H9 (cell line): ENCODE data around the gene PCARE. TPM values are rescaled to one million over a fixed set of nuclear protein-coding genes. Genes with fewer than 3 reads are reported as not detected.

Experiments
- DNase-seq: peaks from one replicate; pipeline ENCODE4 v3.0.0-alpha.2; 2017
- H2AFZ ChIP-seq: one replicate; pipeline ENCODE4 v1.6.1; 2013; ENCODE audit warnings: mild to moderate bottlenecking, low read length, control low read depth, moderate library complexity
- H2AK5ac ChIP-seq: 2 replicates; pipeline ENCODE4 v1.6.1; 2013; ENCODE audit warnings: low read length, control low read depth, mixed read lengths; ENCODE audit not compliant: insufficient read length
- H2BK120ac ChIP-seq: one replicate; pipeline ENCODE4 v1.6.1; 2013; ENCODE audit warnings: low read depth, mild to moderate bottlenecking, low read length, control low read depth, inconsistent platforms; ENCODE audit not compliant: poor library complexity, severe bottlenecking
- H2BK12ac ChIP-seq: 2 replicates; pipeline ENCODE4 v1.6.1; 2013; ENCODE audit warnings: low read length, control low read depth, mixed read lengths, low read depth; ENCODE audit not compliant: insufficient read length
- H2BK15ac ChIP-seq: 2 replicates; pipeline ENCODE4 v1.6.1; 2013; ENCODE audit warnings: low read depth, low read length, control low read depth
- H2BK20ac ChIP-seq: one replicate; pipeline ENCODE4 v1.6.1; 2013; ENCODE audit warnings: low read depth, mild to moderate bottlenecking, low read length, control low read depth, inconsistent platforms; ENCODE audit not compliant: poor library complexity, severe bottlenecking
- H2BK5ac ChIP-seq: 2 replicates; pipeline ENCODE4 v1.6.1; 2013; ENCODE audit warnings: low read length, control low read depth, mixed read lengths; ENCODE audit not compliant: insufficient read length
- H3K14ac ChIP-seq: 2 replicates; pipeline ENCODE4 v1.6.1; 2013; ENCODE audit warnings: low read length, control low read depth; ENCODE audit not compliant: insufficient read depth
- H3K18ac ChIP-seq: 2 replicates; pipeline ENCODE4 v1.6.1; 2013; ENCODE audit warnings: low read depth, mild to moderate bottlenecking, mixed read lengths, low read length, control low read depth; ENCODE audit not compliant: insufficient read length
- H3K23ac ChIP-seq: 2 replicates; pipeline ENCODE4 v1.6.1; 2013; ENCODE audit warnings: low read length, control low read depth, mixed read lengths, low read depth; ENCODE audit not compliant: insufficient read length
- H3K23me2 ChIP-seq: 2 replicates; pipeline ENCODE4 v1.6.1; 2013; ENCODE audit warnings: low read depth, mild to moderate bottlenecking, mixed read lengths, low read length, control low read depth; ENCODE audit not compliant: insufficient read length, poor library complexity, severe bottlenecking
- H3K27ac ChIP-seq: 2 replicates; pipeline ENCODE4 v1.5.1; 2013; ENCODE audit warnings: low read length, control low read depth, mixed read lengths, low read depth; ENCODE audit not compliant: insufficient read length
- H3K27me3 ChIP-seq: 2 replicates; pipeline ENCODE4 v1.6.1; 2013; ENCODE audit warnings: low read length, control low read depth, inconsistent platforms; ENCODE audit not compliant: insufficient read depth
- H3K4ac ChIP-seq: 2 replicates; pipeline ENCODE4 v1.6.1; 2013; ENCODE audit warnings: low read depth, mild to moderate bottlenecking, control low read depth, inconsistent platforms, low read length, moderate library complexity
- H3K4me1 ChIP-seq: 2 replicates; pipeline ENCODE4 v1.6.1; 2013; ENCODE audit warnings: low read length, control low read depth, inconsistent platforms; ENCODE audit not compliant: insufficient read depth
- H3K4me2 ChIP-seq: 2 replicates; pipeline ENCODE4 v1.6.1; 2013; ENCODE audit warnings: low read length, control low read depth, mixed read lengths; ENCODE audit not compliant: insufficient read length, insufficient read depth
- H3K56ac ChIP-seq: 2 replicates; pipeline ENCODE4 v1.6.1; 2013; ENCODE audit warnings: low read depth, mild to moderate bottlenecking, mixed read lengths, low read length, control low read depth; ENCODE audit not compliant: insufficient read length
- H3K79me1 ChIP-seq: 2 replicates; pipeline ENCODE4 v1.6.1; 2013; ENCODE audit warnings: low read depth, mild to moderate bottlenecking, moderate library complexity, low read length, control low read depth, inconsistent platforms; ENCODE audit not compliant: insufficient read depth, poor library complexity, severe bottlenecking
- H3K79me2 ChIP-seq: 2 replicates; pipeline ENCODE4 v1.6.1; 2013; ENCODE audit warnings: low read length, control low read depth, inconsistent platforms; ENCODE audit not compliant: insufficient read depth
- H3K9ac ChIP-seq: 2 replicates; pipeline ENCODE4 v1.6.1; 2013; ENCODE audit warnings: low read length, control low read depth, mixed read lengths; ENCODE audit not compliant: insufficient read length; ENCODE audit errors: extremely low read depth
- H3K9me3 ChIP-seq: one replicate; pipeline ENCODE4 v1.6.1; 2013; ENCODE audit warnings: low read depth, low read length, inconsistent platforms; ENCODE audit not compliant: control insufficient read depth
- H3T11ph ChIP-seq: one replicate; pipeline ENCODE4 v1.6.1; 2013; ENCODE audit warnings: mild to moderate bottlenecking, low read length, control low read depth, inconsistent platforms
- H4K20me1 ChIP-seq: one replicate; pipeline ENCODE4 v1.6.1; 2013; ENCODE audit not compliant: control insufficient read depth, insufficient read length, insufficient read depth
- H4K5ac ChIP-seq: 2 replicates; pipeline ENCODE4 v1.6.1; 2013; ENCODE audit warnings: low read depth, mild to moderate bottlenecking, mixed read lengths, low read length, control low read depth; ENCODE audit not compliant: insufficient read length
- H4K8ac ChIP-seq: replicated peaks from 2 replicates; pipeline ENCODE4 v1.6.1; 2013; ENCODE audit warnings: low read length, control low read depth, mixed read lengths, low read depth; ENCODE audit not compliant: insufficient read length
- H4K91ac ChIP-seq: 2 replicates; pipeline ENCODE4 v1.6.1; 2013; ENCODE audit warnings: low read depth, mild to moderate bottlenecking, moderate library complexity, mixed read lengths, low read length, control low read depth; ENCODE audit not compliant: insufficient read length
- H3K27ac Mint-ChIP-seq, 3 experiments: 2 replicates in 2 of 3; 3 replicates in 1 of 3; pipeline ENCODE4 v1.8.0; 2020 to 2021; ENCODE audit warnings: mixed read lengths in 3 of 3, mild to moderate bottlenecking in 1 of 3, moderate library complexity in 1 of 3
- H3K27me3 Mint-ChIP-seq: 2 replicates; pipeline ENCODE4 v1.8.0; 2021; ENCODE audit warnings: low read depth, mild to moderate bottlenecking, moderate library complexity, mixed read lengths
- H3K36me3 Mint-ChIP-seq, 3 experiments: 2 replicates in 2 of 3; 3 replicates in 1 of 3; pipeline ENCODE4 v1.8.0; 2020 to 2021; ENCODE audit warnings: low read depth in 3 of 3, mixed read lengths in 3 of 3; ENCODE audit not compliant: insufficient read depth in 1 of 3
- H3K4me1 Mint-ChIP-seq, 2 experiments: 2 replicates each; pipeline ENCODE4 v1.8.0; 2020; ENCODE audit warnings: mixed read lengths in 2 of 2
- H3K4me3 Mint-ChIP-seq, 2 experiments: 2 replicates in 1 of 2; 3 replicates in 1 of 2; pipeline ENCODE4 v1.8.0; 2020 to 2021; ENCODE audit warnings: mild to moderate bottlenecking in 2 of 2, mixed read lengths in 2 of 2, moderate library complexity in 1 of 2
- H3K9me3 Mint-ChIP-seq, 2 experiments: 2 replicates in 1 of 2; 3 replicates in 1 of 2; pipeline ENCODE4 v1.8.0; 2020; ENCODE audit warnings: mild to moderate bottlenecking in 2 of 2, mixed read lengths in 2 of 2, moderate library complexity in 1 of 2
- CTCF ChIP-seq: fragments of 200-600 bp; sonication (generic); conservative IDR thresholded peaks from 3 replicates; pipeline ENCODE4 v1.8.0; 2021; ENCODE audit warnings: antibody characterized with exemption, mild to moderate bottlenecking
- WGBS: extraction: QIAGEN DNeasy Blood & Tissue Kit; methylation state at CpG from one replicate; pipeline ENCODE4 v1.1.7; 2013; ENCODE audit warnings: missing lambda C conversion rate, low lambda C conversion rate, mixed read lengths; ENCODE audit not compliant: insufficient read length; ENCODE audit errors: extremely low coverage; 5-methylcytosine and 5-hydroxymethylcytosine counted together
- total RNA-seq: library from RNA; stranded (reverse); gene quantifications from 2 replicates; pipeline ENCODE4 v1.2.1, GENCODE V29; 2021

PCARE gene
- total RNA-seq, 1 experiment from 2014 or later: not detected

GRCh38 chr2:29053670-29054400 is 20.5 kb downstream of the PCARE start:
- Histone ChIP-seq H4K91ac (no peak overlapping the region), H3K4me1 (peaks cover 4% of the 10 kb centered on the region; the same call in 1 of the 2 replicates), H3K79me1 (no peaks in the 10 kb centered on the region), H3K18ac (no peak overlapping the region), H3K27me3 (no peaks in the 10 kb centered on the region), H3K4ac (no peak overlapping the region), H3K14ac (no peak overlapping the region), H4K20me1 (no peaks in the 10 kb centered on the region), H3K23me2 (no peaks in the 10 kb centered on the region), H2AK5ac (no peak overlapping the region), H3K56ac (no peak overlapping the region), H4K8ac (no peak overlapping the region), H2BK12ac (no peak overlapping the region), H4K5ac (no peak overlapping the region), H3T11ph (no peak overlapping the region), H2BK20ac (no peak overlapping the region), H3K27ac (no peak overlapping the region), H3K9ac (no peak overlapping the region), H2BK15ac (no peak overlapping the region), H3K9me3 (no peaks in the 10 kb centered on the region), H3K4me2 (no peak overlapping the region), H2BK120ac (no peak overlapping the region), H2AFZ (no peak overlapping the region), H3K23ac (no peak overlapping the region), H2BK5ac (no peak overlapping the region), H3K79me2 (no peaks in the 10 kb centered on the region)
- Mint-ChIP-seq H3K9me3 (no peaks in the 10 kb centered on the region), H3K27ac (peak overlapping the region in 1 of 3 experiments; percentile 92; a peak in 1 of 7 replicates), H3K27me3 (peaks cover 5% of the 10 kb centered on the region), H3K4me1 (peaks cover 20% of the 10 kb centered on the region in 2 experiments), H3K36me3 (no peaks in the 10 kb centered on the region), H3K4me3 (no peak overlapping the region)
- no peak for DNase-seq
- TF ChIP-seq CTCF: 0 out of 3 replicates have a peak, but pooled peaks have one; percentile 16
- no CpG with 5 or more reads among the region's 5 CpGs for WGBS
